HG02588 (cell line): Measurements from ENCODE around the gene RHOD.

Experiments
- ATAC-seq: cut with Tn5 transposase; IDR thresholded peaks from one replicate; pipeline ENCODE4 v1.9.1; 2021; ENCODE audit warnings: mild to moderate bottlenecking, moderate library complexity; ENCODE audit not compliant: unreplicated experiment

Gene RHOD

DNA sequence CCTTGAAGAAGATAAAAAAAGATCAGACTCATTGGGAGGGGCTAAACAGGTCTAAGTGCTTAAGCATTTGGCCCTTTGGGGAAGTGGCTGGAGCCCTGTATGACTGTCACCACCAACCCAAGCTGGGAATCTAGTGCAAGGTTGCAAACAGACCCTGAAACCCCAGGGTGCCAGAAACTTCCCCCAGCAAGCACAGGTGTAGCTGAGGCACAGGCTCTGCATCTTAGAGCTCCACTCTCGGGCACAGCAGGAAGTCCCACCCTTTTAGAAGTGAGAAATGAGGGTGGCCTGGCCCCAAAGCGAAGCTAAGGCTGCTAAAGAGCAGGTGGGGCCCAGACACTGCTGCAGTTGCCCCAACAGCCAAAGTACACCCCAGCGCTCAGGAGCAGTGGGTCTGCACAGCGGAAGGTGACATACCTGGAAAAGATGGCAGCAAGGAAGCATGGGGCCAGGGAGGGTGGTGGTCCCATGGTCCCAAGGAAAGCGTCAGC lies 56.6 kb downstream of the RHOD start:
- ATAC-seq, result peak; percentile 68

DNA sequence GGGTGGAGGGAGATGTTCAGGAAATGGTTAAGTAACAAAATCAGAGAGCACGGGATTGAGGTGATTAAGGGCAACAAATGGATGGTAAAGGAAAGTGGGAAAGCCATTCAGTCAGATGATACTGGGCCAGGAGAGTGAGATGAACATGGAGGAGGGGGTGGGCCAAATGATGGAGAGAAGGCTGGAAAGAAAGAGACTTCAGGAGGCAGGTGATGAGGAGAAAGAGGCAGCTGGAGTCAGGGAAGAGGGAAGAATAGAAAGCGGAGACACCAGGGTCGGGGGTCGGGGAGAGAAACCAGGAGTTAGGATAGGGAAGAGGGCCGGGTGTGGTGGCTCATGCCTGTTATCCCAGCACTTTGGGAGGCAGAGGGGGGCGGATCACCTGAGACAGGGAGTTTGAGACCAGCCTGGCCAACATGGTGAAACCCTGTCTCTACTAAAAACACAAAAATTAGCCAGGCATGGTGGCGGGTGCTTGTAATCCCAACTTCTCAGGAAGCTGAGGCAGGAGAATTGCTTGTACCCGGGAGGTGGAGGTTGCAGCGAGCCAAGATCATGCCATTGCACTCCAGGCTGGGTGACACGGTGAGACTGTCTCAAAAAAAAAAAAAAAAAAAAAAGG lies 57.7 kb downstream of the RHOD start:
- no peak for ATAC-seq

DNA sequence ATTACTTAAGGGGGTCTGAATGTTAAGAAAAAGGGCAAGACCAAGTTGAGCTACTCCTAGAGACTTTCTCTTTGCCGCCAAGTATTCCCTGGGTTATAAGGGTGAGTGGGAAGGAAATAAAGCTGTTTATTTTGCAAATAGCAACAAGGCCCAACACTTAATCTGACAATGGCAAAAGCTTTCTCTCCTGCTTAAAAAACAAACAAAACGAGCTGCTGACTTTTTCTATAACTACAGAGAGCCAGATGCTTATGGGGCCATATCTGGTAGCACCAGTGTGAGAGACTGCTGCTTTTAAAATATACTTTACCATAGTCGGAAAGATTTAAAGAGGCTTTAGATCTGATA lies 60.1 kb downstream of the RHOD start:
- ATAC-seq, result no peak

DNA sequence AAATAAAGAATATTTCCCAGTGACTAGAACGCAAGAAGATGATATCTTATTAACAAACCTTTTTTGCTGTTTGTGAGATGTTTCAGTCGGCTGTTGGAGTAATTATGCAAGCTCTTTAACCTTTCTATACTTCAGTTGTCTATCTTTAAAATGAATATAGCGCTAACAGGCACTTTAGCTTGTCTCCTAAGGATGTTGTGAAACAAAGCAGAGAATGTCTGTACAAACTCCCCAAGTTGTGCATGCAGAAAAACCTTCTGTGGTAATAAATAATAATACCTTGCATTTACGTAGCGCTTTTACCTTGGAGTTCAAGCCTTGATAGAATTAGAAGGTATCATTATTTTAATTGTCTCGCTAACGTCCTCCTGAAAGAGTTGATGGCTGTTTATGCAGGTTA lies 60.5 kb downstream of the RHOD start:
- no peak for ATAC-seq

DNA sequence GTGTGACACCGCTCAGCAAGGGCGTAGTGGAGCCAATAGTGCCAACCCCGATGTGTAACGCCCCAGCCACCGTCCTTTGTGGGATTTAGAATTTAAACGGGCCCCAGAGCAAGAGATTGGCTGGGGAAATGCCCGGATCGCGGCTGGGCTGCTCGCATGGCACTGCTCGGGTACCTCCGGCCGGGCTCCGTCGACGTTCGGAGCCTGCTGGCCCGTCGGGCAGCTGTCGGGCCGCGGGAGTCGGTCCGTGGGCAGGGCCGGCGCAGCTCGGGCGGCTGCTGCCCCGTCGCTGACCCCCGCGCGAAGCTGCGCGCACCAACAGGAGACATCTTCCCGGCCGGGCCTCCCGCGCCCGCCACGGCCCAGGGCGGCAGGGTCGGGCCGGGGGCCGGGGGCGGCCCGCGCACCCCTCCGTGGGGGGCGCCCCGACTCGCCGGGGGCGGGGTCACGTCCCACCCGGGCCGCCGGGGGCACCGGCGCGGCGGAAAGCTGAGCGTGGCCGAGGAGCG lies 61.1 kb downstream of the RHOD start:
- peak; percentile 13 for ATAC-seq

DNA sequence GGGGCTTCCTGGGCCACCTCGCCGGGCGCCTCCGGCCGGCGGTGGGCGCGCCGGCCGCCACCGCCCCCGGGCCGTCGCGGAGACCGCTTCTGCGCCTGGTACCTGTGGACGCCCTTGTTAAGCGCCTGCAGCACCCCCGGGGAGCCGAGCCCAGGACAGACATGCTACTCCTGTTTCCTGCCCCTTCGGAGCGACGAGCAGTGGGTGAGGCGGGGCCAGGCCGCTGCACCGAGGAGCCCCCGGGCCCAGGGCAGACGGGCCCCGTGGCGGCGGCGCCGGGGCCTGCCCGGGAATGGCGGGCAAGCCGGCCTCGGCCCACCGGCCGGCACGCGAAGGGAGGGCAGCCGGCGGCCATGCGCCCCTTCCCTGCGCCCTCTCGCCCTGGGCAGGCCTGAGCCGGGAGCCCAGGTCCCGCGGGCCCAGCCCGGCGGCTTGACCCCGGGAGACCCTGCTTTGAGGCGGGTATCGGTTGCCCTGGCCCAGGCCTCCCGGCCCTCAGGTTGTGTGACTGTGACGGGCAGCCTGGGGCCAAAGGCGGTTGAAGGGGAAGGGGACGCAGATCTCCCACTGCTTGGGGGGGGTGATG lies 61.6 kb downstream of the RHOD start:
- peak; percentile 4 for ATAC-seq

DNA sequence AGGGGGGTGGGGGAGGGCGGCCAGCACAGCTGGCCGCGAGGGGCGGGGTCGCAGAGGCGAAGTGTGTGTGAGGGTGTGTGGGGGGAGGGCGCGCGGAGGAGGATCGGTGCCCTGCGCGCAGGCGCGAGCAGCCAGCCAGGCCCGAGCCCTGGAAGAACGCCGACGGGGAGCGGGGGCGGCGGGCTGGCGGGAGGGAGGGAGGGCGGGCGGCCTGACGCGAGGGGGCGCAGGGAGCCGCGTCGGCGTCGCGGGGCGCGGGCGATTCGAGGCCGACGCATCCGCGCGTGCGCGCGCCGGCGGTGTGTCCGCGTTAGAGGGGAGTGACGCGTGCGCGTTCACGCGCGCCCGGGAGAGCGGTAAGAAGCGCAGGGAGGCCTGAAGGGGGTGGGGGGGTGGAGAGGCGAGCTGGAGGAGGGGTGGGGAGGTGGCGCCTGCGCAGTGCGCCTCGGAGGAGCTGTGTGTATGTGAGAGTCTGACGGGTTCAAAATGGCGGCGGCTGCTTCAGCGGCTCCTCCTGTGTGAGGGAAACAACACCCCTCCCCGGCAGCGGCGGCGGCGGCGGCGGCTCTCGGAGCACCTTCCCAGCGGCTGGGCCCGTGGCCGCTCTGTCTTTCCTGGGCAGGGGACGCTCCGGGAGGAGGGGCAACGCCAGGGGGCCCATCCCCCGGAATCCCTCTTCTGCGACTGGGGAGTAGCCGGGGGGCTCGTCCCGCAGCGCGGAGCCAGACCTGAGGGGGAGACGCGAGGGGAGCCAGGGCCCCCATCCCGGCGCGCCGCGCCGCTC lies 62.3 kb downstream of the RHOD start, which contains the start of gene KDM2A:
Gene KDM2A, plus strand, starts transcription at position 463 of the 784 bp plus-strand sequence. CDS start 2,054 bp downstream, outside the sequence.
- ATAC-seq, result peak; percentile 70

DNA sequence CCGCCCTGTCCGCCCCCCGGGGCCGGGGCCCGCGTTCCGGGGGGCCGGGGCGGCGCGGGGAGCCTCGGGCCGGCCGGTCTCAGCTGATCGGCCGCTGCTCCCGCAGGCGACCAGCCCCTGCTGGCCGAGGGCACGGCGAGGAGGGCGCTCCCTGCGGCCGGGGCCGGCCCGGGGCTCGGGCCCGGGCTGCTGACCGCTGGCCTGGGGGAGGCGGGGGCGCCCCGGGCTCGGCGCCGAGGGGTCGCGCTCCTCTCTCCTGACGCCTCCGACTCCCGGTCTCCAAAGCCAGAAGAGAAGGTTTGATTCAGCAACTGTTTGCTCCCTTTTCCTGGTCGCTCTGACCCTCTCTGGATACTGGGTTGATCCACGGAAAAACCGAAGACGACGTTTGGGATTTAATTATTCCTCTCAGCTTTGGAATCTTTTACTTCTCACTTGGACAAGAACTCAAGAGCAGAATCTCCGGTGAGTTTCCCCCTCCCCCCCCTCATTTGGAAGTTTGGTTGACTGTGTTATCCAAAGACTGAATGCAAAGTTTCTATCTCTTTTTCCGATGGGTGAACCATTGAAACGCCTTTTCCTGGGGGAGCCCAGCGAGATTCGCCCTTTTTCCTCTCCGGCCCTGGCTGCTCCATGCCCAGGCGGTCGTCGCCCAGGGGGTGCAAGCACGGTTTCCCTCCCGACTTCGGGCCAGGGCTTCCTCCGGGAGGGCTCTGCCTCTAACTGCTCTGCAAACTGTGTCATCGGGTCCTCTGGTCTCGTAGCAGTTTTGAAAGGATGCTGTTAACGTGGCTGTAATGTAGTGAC lies 63.1 kb downstream of the RHOD start:
- peak; percentile 19 for ATAC-seq

DNA sequence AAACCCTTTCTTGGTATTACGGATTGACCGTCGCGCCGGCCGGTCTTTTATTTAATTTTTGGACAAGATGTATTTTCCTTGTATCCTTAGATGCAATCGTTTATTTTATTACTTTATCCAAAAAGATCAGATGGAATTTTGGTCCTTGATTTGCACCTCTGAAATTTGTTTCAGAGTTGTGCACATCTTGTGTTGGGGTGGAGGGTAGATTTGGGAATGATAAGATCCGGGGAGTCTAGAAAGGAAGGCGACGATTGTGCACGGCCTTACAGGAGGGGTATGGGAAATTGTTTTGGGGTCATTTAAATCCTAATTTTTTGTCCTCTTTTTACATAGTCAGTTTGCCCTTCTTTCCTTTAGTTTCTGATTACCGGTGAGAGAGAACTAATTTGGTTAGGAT lies 63.8 kb downstream of the RHOD start:
- ATAC-seq, result no peak

DNA sequence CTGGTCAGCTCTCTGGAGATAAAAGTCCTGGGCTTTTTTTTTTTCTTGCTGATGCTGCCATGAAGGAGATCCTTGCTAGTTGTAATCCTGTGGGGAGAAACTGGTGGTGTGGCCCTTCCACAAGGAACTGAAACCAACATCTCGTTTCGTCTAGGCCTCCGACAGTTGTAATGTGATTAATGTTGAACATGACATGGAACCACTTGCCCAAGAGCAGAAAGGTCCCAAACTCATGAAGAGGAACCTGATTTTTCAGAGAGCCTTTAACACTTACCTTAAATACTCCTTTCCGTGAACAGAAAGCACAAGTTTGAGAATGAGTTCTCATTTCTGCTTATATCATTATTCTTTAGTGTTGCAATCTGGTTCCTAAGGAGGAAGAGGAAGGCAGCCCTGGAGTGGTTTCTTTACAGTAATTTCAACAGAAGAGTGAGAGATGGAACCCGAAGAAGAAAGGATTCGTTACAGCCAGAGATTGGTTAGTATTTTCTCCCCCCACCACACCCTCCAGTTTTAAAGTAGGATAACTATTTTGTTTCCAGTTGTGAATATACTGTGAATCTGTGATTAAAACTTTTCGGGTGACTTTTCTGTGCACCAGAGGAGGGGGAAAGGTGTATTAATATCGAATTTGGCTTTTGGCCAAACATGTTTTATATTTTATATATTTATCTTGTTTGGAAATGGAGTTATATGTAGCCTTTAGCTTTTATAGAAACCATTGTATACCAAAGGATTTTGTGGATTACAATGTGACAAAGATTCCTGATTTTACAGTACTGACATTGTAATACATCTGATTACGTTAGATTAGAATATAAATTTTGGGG lies 64.4 kb downstream of the RHOD start:
- no peak for ATAC-seq
